HEK293 (cell line): ENCODE measurements around the gene BTBD9.

ENCODE experiments used
- PBX3 ChIP-seq: sonication (generic); formaldehyde crosslinking; IDR thresholded peaks from 2 replicates; pipeline ENCODE4 v1.8.1; 2022; ENCODE audit warnings: mild to moderate bottlenecking, moderate library complexity, missing genetic modification reagents
- ZNF146 ChIP-seq: fragments of 450-650 bp; formaldehyde crosslinking; IDR thresholded peaks from 2 replicates; pipeline ENCODE4 v1.5.1; 2016; ENCODE audit warnings: missing biosample characterization, missing genetic modification characterization
- ZNF76 ChIP-seq: fragments of 450-650 bp; formaldehyde crosslinking; IDR thresholded peaks from 2 replicates; pipeline ENCODE4; 2016; ENCODE audit warnings: low read depth, missing biosample characterization, missing genetic modification characterization, borderline replicate concordance
- ZSCAN5A ChIP-seq: fragments of 450-650 bp; formaldehyde crosslinking; IDR thresholded peaks from 2 replicates; pipeline ENCODE4 v1.5.1; 2016; ENCODE audit warnings: missing biosample characterization, missing genetic modification characterization

GRCh38 chr6:38400101-38400500, 239.6 kb downstream of the BTBD9 start:
- TF ChIP-seq ZNF146 (tag by site-specific recombination) (no peak), ZNF76 (tag by site-specific recombination) (no peak), ZSCAN5A (no peak), PBX3 (CRISPR knock-in tag) (no peak)
